Measurements from ENCODE around the gene WEE1.

DNA sequence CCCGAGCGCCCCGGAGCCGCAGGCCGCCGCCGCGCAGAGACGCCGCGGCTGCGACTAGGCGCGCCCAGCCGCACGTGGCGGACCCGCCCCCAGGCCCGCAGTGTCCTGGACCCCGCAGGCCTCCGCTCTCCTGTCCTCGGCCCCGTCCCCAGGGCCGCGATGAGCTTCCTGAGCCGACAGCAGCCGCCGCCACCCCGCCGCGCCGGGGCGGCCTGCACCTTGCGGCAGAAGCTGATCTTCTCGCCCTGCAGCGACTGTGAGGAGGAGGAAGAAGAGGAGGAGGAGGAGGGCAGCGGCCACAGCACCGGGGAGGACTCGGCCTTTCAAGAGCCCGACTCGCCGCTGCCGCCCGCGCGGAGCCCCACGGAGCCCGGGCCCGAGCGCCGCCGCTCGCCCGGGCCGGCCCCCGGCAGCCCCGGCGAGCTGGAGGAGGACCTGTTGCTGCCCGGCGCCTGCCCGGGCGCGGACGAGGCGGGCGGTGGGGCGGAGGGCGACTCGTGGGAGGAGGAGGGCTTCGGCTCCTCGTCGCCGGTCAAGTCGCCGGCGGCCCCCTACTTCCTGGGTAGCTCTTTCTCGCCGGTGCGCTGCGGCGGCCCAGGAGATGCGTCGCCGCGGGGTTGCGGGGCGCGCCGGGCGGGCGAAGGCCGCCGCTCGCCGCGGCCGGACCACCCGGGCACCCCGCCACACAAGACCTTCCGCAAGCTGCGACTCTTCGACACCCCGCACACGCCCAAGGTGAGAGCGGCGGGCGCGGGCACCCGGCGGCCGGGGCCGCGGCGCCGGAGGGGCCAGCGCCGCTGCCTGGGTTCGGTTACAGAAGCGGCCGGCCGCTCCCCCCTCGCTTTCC, 528 bp downstream of the WEE1 start:
- TF ChIP-seq, protein P1, sequence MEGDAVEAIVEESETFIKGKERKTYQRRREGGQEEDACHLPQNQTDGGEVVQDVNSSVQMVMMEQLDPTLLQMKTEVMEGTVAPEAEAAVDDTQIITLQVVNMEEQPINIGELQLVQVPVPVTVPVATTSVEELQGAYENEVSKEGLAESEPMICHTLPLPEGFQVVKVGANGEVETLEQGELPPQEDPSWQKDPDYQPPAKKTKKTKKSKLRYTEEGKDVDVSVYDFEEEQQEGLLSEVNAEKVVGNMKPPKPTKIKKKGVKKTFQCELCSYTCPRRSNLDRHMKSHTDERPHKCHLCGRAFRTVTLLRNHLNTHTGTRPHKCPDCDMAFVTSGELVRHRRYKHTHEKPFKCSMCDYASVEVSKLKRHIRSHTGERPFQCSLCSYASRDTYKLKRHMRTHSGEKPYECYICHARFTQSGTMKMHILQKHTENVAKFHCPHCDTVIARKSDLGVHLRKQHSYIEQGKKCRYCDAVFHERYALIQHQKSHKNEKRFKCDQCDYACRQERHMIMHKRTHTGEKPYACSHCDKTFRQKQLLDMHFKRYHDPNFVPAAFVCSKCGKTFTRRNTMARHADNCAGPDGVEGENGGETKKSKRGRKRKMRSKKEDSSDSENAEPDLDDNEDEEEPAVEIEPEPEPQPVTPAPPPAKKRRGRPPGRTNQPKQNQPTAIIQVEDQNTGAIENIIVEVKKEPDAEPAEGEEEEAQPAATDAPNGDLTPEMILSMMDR (IDR thresholded peaks at IDR 0.05) = no peak
- no peak for TF ChIP-seq POLR2A (IDR thresholded peaks at IDR 0.05)
